Hippocampal formation (tissue), 2 donors: ENCODE measurements around the gene TCEANC.

Source experiments
- DNase-seq, 2 donors: peaks; one replicate each; lab custom pipeline; 2025; lab: John Stamatoyannopoulos, UW

The TCEANC gene

DNA sequence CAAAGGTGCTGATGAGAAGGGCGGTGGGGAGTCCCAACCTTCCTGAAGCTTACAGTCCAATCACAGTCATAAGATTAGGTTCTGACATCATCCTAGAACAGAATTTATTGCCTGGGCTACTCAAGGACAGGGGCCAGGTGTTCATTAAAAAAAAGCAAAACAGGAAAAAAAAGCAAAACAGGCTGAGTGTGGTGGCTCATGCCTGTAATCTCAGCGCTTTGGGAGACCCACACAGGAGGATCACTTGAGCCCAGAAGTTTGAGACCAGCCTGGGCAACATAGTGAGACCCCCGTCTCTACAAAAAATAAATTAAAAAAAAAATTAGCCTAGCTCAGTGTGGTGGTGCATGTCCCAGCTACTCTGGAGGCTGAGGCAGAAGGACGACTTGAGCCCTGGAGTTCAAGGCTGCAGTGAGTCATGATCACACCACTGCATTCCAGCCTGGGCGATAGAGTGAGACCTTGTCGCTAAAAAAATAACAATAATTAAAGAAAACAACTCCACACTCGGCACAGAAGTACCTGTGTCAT, 39.0 kb downstream of the TCEANC start:
- DNase-seq, result no peak

DNA sequence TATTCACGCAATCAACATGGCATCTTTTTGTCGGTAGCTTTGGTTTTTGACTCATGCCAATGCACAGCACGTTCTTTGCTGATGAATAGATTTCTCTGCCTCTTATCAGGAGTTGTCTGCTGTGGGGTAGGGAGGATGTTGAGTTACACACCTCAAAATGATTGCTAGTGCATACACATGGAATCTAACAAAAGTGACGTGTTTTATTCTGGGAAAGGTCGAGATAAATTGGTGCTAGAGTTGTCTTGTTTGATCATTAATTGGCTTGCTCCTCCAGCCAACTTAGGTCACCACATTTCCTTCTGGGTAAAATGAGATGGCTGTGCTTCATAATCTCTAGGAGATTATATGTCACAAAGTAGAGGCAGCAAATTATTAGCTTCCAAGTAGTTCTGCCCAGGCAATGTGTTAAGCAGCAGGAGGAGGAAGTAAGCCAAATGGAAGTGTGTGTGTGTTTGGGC, 39.9 kb downstream of the TCEANC start:
- no peak for DNase-seq

DNA sequence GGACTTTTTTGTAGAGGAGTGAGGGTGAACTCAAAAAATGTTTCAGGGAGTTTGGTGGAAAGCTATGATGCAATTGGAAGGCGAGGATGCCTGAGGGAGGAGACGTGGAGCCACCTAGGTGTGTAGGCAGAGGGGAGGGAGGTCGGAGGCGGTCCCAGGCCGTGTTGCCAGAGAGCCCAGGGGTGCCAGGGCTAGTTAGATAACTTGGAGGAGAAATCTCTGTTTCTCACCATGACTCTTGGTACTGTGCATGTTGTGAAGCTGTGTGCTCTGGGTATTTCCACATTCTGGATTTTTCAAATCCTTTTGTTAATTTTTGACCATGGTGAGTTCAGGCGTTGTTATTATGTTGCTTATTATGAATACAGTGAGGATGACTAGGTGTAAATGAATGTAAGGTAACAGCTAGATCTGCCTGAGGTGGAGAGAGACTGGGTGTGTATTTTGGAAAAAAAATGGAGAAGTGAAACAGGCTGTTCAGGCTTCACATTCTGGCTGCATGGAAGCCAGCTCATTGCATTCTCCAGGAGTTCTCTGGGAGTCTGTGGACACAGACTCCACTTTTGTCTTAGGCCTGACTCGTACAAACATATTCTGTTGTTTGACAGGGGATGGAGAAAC, 40.5 kb downstream of the TCEANC start:
- no peak for DNase-seq

DNA sequence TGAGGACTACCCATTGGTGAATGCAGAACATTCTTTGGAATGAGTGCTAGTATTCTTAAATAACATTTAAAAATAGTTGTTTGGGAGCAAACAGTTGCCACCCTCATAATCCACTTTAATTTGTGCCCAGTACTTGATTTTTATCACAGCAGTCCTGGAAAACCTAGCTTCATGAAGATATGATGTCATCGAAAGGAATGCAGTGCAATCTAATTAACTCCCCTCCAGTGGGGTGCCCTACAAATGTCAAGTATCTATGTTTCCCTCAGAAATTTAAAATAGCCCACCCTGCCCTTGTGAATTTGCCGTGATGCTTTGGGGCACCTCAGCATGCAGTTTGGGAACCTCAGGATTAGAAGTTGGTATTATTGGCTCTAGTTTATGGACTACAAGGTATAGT, 41.4 kb downstream of the TCEANC start:
- no peak for DNase-seq

DNA sequence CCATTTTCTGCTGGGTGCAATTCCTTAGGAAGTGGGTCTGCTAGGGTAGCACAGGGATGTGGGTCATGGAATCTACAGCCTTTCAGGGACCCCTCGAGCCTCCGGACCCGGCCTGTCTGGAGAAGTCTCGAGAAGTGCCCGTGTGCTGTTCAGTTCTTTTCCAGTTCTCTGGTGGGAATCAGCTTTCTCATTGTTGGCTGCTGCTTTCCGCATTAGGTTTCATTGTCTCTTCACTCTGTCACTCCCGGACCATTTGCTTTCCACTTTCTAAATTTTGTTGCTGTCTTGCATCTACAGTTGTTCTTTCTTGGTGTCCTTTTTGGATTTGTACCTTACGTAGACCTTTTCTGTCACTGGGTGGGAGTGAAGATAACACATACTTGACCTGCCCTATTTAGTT, 42.0 kb downstream of the TCEANC start:
- DNase-seq, result no peak

DNA sequence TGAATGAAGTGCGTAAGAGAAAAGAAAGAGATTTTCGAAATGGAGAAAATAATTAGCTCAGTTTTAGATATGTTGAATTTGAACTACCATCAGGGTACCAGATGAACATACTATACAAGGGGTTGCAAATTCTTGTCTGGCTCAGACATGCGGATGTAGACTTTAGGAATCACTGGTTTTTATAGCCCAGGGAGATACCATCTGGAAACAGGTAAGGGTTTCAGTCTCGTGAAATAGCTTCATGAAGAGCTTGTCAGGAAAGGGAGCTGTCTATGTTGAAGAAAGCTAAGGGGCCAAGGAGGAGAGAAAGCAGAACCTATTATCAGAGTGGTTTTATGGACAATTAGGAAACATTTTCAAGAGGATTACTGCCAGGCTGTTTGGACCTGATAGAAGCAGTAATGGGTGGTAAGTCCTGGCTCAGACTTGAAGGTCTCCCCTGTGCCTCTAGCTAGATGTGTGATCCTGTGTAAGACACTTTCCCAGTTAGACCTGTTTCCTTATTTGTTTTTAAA, 42.7 kb downstream of the TCEANC start:
- no peak for DNase-seq

DNA sequence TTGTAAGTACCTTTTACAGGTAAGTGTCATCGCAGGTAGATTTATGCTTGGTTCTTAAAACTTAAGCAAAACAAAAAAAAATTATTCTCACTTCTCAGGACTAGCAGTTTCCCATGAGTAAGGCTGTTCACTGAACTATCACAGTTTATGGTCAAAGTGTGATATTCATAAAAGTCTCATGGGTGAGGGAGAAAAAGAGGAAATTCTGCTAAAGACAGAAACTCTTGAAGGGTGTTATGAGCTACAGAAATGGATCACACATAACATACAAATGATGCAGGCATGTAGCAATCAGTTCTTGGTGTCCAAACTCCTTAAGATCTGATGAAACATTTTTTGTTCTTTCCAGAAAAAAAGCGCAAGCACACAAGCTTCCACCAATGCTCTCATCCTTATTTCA, 44.5 kb downstream of the TCEANC start:
- no peak for DNase-seq

DNA sequence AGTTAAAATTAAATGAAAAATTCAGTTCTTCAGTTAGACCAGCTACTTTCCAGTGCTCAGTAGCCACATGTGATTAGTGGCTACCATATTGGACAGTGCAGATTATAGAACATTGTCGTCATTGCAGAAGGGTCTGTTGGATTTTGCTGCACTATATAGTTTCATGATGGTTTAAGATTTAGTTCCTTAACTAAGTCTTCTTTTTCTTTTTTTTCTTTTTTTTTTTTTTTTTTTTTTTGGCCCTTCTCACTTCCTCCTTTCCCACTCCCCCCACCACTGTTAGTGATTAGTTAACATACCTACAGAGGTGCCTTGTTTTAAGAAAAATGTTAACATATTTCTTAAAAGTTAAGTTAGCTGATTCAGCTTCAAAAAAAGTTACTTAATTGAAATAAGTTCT, 45.0 kb downstream of the TCEANC start:
- no peak for DNase-seq

DNA sequence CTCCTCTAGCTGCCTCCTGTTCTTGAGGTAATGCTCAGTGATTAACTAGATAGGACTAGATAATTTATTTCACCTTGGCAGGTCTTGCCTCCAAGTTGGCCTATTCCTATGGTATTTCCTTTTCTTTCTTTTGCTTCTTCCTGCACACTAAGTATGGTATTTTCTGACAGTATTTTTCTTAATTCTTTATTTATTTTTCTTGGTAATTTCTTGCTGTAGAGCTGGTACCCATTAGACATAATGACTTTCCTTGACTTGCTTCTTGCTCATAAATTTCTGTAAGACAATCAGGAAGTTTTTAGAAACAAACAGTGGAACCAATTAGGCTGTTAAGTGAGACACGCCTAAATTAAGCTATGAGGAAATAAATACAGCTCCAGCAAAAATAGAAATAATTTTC, 45.5 kb downstream of the TCEANC start:
- no peak for DNase-seq

- no peak for DNase-seq
Observed at GRCh38 chrX:13699183-13699826, 46.4 kb downstream of the TCEANC start.

DNA sequence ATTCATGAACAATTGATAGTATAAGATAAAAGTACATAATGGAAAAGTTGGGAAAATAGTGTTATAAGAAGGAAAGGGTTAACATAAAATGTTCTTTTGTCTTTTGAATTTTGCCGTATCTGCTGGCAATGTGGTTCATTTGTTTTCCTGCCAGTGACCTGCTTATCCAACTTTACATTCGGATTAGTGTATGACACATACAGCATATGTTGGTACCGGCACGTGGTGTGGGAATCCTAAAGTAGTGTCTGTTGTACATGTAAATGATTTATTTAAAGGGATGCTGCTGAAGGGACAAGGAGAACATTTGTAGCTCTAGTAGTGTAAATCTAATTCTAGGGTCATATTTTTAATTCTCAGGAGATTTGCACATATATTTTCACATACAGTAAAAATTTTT, 47.4 kb downstream of the TCEANC start:
- no peak for DNase-seq

GRCh38 chrX:13702111-13702789, 49.3 kb downstream of the TCEANC start:
- no peak for DNase-seq

DNA sequence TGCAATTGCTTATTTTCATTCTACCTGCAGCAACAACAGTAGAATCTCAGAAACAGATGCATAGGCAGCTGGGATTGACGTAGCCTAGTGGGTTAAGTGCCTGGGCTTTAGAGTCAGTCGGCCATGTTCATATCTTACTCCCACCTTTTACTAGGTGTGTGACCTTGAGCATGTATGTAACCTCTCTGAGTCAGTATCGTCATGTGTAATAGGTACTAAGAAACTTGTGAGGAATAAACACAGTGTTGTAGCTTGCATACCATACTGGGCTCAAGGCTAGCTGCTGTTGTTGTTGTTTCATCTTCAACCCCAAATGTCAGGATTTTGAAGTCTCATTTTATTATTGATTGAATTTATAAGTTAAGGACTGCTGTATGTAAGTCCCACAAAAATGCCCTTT, 50.2 kb downstream of the TCEANC start:
- DNase-seq, result no peak

- no peak for DNase-seq
Observed at GRCh38 chrX:13703589-13703988, 50.6 kb downstream of the TCEANC start.

- no peak for DNase-seq
Observed at GRCh38 chrX:13711141-13711540, 58.2 kb downstream of the TCEANC start.
